GM12872 (cell line): ENCODE data around the gene INPP5A.

Source experiments
- TF ChIP-seq, protein P1 (sequence below): IDR thresholded peaks from 3 replicates; pipeline ENCODE4 v1.5.1; 2011; ENCODE audit warnings: low read depth, mild to moderate bottlenecking, low read length, moderate library complexity; ENCODE audit not compliant: insufficient read depth

INPP5A gene

DNA sequence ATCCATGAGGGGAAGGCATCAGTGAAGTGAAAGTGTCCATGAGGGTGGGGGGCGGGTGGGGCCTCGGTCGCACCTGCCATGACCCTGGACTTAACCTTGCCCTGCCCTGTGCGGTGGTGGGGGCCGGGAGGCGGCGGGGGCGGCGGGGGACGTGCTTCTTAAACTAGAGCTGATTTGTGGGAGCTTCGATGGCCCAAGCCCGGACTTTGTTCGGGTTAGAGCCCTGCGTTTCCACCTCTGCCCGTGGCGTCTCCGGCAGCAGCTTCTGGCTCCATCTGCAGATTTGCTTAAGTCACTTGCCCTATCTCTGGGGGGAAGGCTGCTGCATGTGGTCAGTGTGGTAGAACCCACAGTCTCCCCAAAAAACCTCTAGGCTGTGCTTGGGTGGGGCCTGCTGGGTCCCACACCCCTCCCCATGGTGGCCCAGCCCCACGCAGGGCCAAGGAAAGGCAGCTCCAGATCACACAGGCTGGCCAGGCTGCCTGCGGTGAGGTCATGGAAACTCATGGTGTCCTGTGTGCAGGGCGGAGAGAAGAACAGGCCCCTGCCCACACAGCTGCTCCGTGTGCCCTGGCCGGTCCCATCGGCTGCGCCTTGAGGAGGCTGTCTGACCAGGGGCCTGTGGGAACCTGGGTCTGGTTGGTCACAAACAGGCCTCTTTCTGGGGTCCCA, 93.2 kb downstream of the INPP5A start:
- TF ChIP-seq, protein P1, sequence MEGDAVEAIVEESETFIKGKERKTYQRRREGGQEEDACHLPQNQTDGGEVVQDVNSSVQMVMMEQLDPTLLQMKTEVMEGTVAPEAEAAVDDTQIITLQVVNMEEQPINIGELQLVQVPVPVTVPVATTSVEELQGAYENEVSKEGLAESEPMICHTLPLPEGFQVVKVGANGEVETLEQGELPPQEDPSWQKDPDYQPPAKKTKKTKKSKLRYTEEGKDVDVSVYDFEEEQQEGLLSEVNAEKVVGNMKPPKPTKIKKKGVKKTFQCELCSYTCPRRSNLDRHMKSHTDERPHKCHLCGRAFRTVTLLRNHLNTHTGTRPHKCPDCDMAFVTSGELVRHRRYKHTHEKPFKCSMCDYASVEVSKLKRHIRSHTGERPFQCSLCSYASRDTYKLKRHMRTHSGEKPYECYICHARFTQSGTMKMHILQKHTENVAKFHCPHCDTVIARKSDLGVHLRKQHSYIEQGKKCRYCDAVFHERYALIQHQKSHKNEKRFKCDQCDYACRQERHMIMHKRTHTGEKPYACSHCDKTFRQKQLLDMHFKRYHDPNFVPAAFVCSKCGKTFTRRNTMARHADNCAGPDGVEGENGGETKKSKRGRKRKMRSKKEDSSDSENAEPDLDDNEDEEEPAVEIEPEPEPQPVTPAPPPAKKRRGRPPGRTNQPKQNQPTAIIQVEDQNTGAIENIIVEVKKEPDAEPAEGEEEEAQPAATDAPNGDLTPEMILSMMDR, result no peak

DNA sequence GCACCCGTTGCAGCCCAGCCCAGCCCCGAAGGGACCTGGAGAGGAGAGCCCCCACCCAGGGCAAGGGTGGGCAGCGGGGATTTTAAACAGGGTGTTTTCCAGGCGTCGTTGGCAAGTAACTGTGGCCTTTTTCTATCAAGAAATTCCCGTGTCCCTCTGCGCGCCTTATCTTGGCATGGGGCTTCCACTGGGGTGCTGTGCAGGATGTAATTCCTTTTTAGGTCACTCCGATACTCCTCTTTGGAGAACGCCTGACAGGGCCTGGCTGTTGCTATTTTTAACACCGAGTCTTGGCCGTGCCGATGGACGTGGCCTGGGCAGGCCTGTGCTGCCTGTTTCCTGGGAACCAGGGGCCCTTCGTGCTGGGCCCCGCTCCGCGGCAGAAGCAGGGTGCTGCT, 93.8 kb downstream of the INPP5A start:
- TF ChIP-seq, protein P1, result no peak

DNA sequence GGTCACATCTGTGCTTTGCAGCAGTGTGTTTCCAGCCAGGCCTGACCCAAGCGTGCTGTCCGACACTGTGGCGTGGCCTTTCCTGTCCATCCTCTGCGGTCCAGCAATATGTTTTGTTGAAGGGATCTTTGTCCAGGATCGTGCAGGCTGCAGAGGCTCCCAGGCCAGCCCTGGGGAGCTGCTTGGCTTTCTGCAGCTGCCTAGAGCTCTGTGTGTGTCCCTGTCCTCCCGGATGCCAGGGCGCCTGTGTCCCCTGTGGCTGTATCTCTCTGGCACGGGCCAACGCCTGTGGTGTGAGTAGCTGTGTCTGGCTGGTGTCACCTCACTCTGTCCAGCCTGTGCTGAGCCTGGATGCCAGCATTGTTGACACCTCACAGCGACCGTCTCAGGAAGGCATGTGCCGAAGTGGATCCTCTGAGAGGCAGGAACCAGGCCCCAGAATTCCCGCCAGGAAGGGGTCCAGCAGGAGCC, 94.5 kb downstream of the INPP5A start:
- TF ChIP-seq, protein P1, result no peak

DNA sequence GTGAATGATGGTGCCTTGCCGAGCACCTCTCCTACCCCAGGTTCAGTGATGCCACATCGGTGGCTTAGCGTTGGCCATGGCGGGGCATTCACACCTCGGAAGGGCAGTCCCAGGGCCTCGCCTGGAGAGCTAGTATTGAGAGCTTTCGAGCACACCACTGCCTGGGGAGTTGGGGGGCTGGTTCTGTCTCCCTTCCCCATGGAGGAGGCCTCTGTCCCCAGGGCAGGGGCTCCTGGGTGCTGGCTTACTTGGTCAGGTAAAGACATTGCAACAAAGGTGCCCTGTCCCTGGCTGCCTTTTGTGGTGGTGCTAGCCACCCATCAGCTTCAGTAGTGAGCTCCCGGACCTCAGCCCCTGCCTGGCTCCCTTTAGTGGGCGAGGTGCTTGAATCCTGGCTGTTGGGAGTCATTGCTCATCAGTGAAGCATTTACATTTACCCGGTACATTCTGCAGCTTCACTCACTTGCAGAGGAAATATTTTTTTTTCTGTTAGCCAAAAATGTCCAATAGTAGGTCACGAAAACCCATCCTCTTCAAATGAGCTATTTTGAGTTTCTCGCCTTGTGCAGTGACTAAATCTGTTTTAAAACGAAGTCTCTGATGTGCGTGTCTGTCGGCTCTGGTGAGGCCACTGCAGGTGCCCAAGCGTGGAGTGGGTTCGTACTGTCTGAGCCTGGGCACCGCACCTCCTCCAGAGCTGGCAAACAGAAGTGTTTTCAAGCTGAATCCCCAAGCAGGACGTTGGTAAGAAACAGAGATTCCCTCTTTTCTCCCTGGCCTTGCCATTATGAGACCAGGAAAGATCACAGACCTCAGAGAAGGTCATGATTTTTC, 95.5 kb downstream of the INPP5A start:
- TF ChIP-seq, protein P1, result no peak

DNA sequence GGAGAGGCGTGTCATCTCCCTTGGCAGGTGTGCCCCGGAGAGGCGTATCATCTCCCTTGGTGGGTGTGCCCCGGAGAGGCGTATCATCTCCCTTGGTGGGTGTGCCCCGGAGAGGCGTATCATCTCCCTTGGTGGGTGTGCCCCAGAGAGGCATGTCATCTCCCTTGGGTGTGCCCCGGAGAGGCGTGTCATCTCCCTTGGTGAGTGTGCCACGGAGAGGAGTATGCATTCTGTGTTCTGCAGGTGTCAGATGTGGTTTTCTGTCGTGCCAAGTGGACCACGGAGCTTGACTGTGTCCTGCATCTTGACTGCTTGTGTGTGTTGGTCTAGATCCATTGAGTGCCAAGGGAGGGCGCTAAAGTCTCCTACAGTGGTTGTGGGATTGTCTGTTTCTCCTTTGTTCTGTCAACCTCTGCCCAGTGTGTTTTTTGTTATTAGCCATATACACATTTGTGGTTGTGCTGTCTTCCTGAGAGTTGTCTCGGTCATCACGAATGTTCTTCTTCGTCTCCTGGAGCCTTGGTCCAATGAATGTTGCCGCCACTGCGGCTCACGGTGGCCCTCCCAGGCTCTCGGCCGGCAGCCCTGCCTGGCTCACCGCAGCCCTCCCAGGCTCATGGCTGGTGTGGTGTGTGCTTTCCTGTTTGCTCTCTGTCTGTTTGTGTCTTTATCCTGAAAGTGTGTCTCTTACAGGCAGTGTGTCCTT, 96.8 kb downstream of the INPP5A start:
- TF ChIP-seq, protein P1, result peak; percentile 21; the same call in 1 of the 3 replicates

DNA sequence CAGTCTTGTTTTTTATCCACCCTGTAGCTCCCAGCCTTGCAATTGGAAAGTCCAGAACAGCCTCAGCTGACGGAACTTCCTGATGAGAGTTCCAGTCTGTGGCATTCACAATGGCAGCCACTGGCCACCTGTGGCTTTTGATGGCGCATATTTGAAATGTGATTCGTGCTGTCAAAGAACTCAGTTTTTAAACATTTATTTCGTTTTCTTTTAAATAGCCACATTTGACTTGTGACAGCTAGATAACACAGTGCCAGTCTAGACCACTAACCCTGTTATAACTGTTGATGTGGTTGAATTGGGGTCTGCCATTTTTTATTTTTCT, 97.3 kb downstream of the INPP5A start:
- TF ChIP-seq, protein P1, result no peak

DNA sequence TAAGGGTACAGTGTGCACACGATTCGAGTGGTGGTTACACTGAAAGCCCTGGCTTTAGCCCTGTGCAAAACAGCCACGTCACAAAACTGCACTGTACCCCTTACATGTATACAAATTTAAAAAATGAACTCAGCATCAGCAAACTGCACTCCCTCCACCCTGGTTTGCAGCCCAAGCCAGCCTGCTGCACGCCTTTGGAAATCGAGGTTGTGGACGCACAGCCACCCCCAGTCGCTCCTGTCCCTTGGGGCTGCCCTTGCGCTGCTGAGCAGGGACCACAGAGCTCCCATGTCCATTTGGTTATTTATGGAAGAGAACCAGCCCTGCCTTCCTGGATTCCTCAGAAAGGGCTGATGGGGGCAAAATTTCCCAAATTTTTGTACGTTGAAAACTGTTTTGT, 98.8 kb downstream of the INPP5A start:
- TF ChIP-seq, protein P1, result no peak
